ENCODE data around the gene CAMKK2.

DNA sequence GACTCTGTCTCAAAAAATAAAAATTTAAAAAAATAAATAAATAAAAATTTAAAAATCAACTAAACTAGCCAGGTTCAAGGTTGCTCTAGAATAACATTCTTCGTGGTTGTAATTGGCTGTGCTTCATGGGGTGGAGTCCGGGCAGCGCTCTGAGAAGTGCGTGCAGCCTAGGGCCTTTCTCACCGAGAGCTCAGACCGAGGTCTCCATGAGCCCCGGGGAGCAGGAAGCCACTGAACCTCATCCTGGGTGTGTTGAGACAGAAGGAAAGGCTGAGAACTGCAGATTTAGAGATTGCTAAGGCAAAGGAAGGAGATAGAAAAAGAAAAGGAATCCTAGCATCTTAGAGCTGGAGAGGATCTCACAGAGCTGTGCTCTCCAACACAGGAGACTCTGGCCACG is 71.9 kb downstream of the CAMKK2 start:
- TF ChIP-seq, protein P1, sequence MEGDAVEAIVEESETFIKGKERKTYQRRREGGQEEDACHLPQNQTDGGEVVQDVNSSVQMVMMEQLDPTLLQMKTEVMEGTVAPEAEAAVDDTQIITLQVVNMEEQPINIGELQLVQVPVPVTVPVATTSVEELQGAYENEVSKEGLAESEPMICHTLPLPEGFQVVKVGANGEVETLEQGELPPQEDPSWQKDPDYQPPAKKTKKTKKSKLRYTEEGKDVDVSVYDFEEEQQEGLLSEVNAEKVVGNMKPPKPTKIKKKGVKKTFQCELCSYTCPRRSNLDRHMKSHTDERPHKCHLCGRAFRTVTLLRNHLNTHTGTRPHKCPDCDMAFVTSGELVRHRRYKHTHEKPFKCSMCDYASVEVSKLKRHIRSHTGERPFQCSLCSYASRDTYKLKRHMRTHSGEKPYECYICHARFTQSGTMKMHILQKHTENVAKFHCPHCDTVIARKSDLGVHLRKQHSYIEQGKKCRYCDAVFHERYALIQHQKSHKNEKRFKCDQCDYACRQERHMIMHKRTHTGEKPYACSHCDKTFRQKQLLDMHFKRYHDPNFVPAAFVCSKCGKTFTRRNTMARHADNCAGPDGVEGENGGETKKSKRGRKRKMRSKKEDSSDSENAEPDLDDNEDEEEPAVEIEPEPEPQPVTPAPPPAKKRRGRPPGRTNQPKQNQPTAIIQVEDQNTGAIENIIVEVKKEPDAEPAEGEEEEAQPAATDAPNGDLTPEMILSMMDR (IDR thresholded peaks at IDR 0.05; ENCODE audit: low read depth, low read length, missing input control): no peak
- TF ChIP-seq TAF1 (conservative IDR thresholded peaks at IDR 0.05) (no peak), REST (IDR thresholded peaks at IDR 0.05) (no peak), NR2F2 (IDR thresholded peaks at IDR 0.05) (no peak), RAD21 (IDR thresholded peaks at IDR 0.05) (no peak)

Data from liver (tissue), 3 donors.